SK-N-SH treated with all-trans-retinoic acid at 6 μM for 48 hours (cell line): ENCODE measurements around the gene MYT1.

Experiments used
- ARNTL ChIP-seq: fragments of 450-650 bp; formaldehyde crosslinking; IDR thresholded peaks from 2 replicates; pipeline ENCODE4 v1.5.0; 2020; ENCODE audit warnings: low read depth, mild to moderate bottlenecking, moderate library complexity, borderline replicate concordance
- BACH2 ChIP-seq: fragments of 250-450 bp; sonication (Bioruptor Pico); IDR thresholded peaks from 2 replicates; pipeline ENCODE4 v1.9.0; 2021; ENCODE audit warnings: mild to moderate bottlenecking, borderline replicate concordance
- CREB5 ChIP-seq: fragments of 250-450 bp; sonication (Bioruptor Pico); IDR thresholded peaks from 2 replicates; pipeline ENCODE4 v1.5.1; 2020; ENCODE audit warnings: low read depth, mild to moderate bottlenecking, moderate library complexity
- CSDC2 ChIP-seq: fragments of 250-450 bp; sonication (Bioruptor Pico); IDR thresholded peaks from 2 replicates; pipeline ENCODE4 v1.5.0; 2020; ENCODE audit warnings: mild to moderate bottlenecking, moderate library complexity
- CSRNP3 ChIP-seq: fragments of 250-450 bp; sonication (Bioruptor Pico); IDR thresholded peaks from 2 replicates; pipeline ENCODE4 v1.5.1; 2021; ENCODE audit warnings: mild to moderate bottlenecking, moderate library complexity
- ESRRG ChIP-seq: fragments of 250-450 bp; sonication (Bioruptor Pico); IDR thresholded peaks from 2 replicates; pipeline ENCODE4 v1.6.1; 2021; ENCODE audit warnings: mild to moderate bottlenecking
- PATZ1 ChIP-seq: fragments of 250-450 bp; sonication (Bioruptor Pico); IDR thresholded peaks from 2 replicates; pipeline ENCODE4 v1.8.0; 2020; ENCODE audit warnings: mild to moderate bottlenecking, moderate library complexity, borderline replicate concordance
- POU6F1 ChIP-seq: fragments of 250-450 bp; sonication (Bioruptor Pico); IDR thresholded peaks from 2 replicates; pipeline ENCODE4 v1.8.0; 2021; ENCODE audit warnings: low read depth, mild to moderate bottlenecking, moderate library complexity, borderline replicate concordance
- PPARA ChIP-seq: fragments of 250-450 bp; sonication (Bioruptor Pico); IDR thresholded peaks from 2 replicates; pipeline ENCODE4 v1.5.0; 2020; ENCODE audit warnings: mild to moderate bottlenecking, borderline replicate concordance
- RARB ChIP-seq: fragments of 250-450 bp; sonication (Bioruptor Pico); IDR thresholded peaks from 2 replicates; pipeline ENCODE4 v1.8.0; 2021; ENCODE audit warnings: mild to moderate bottlenecking, moderate library complexity
- TSHZ2 ChIP-seq: fragments of 250-450 bp; sonication (Bioruptor Pico); IDR thresholded peaks from 2 replicates; pipeline ENCODE4 v1.5.0; 2020; ENCODE audit warnings: mild to moderate bottlenecking, moderate library complexity
- ZC3H10 ChIP-seq: fragments of 250-450 bp; sonication (Bioruptor Pico); IDR thresholded peaks from 2 replicates; pipeline ENCODE4 v1.5.1; 2021; ENCODE audit warnings: mild to moderate bottlenecking, moderate library complexity
- ZNF565 ChIP-seq: fragments of 450-650 bp; formaldehyde crosslinking; conservative IDR thresholded peaks from 2 replicates; pipeline ENCODE4 v1.5.0; 2020; ENCODE audit warnings: low read depth, mild to moderate bottlenecking, moderate library complexity
- ZNF8 ChIP-seq: fragments of 450-650 bp; formaldehyde crosslinking; IDR thresholded peaks from 2 replicates; pipeline ENCODE4 v1.5.0; 2020; ENCODE audit warnings: mild to moderate bottlenecking, moderate library complexity

- TF ChIP-seq PATZ1 (CRISPR knock-in tag) (no peak), ARNTL (CRISPR knock-in tag) (no peak), POU6F1 (no peak), ESRRG (CRISPR knock-in tag) (no peak), CSRNP3 (CRISPR knock-in tag) (no peak), RARB (CRISPR knock-in tag) (no peak), BACH2 (CRISPR knock-in tag) (no peak), PPARA (no peak), TSHZ2 (CRISPR knock-in tag) (no peak), ZNF565 (CRISPR knock-in tag) (no peak), CREB5 (CRISPR knock-in tag) (no peak), ZNF8 (CRISPR knock-in tag) (no peak), CSDC2 (no peak), ZC3H10 (CRISPR knock-in tag) (no peak)
These were observed 48.9 kb upstream of the MYT1 start for GRCh38 chr20:64115171-64115911.
